Effector CD8-positive, alpha-beta T cell (primary cell): Measurements from ENCODE around the gene FCN1.

ENCODE experiments used
- DNase-seq: peaks from one replicate; lab custom pipeline; 2025; lab: John Stamatoyannopoulos, UW

The FCN1 gene

DNA sequence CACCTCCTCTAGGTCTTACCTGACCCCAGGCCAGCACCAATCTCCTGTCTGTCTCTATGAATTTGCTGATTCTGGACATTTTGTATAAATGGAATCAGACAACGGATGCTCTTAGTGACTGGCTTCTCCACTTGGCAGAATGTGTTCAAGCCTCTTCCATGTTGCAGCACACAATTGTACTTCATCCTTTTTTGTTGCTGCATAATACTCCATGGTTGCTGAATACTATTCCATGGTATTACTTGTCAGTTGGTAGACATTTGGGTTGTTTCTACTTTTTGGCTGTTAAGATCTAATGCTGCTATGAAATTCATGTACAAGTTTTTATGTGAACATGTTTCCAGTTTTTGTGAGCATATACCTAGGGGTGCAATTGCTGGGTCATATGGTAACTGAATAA is 34.3 kb upstream of the FCN1 start:
- DNase-seq = no peak

DNA sequence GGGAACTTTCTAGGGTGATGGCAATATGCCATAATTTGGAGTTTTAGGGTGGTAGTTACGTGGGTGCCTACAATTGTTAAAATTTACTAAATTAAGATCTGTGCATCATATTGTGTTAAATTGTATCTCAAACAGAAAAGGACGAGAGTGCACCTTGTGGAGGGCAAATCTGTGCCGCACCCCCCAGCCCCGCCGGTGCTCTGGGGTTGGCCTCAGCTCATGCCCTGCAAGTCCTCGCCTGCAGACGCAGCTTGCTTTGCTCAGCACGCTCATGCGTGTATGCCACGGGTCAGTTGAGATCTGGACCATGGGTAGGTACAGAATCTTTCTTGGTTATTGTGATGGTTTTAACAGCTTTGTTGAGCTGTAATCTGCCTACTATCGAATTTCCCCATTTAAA is 33.7 kb upstream of the FCN1 start:
- DNase-seq = no peak

DNA sequence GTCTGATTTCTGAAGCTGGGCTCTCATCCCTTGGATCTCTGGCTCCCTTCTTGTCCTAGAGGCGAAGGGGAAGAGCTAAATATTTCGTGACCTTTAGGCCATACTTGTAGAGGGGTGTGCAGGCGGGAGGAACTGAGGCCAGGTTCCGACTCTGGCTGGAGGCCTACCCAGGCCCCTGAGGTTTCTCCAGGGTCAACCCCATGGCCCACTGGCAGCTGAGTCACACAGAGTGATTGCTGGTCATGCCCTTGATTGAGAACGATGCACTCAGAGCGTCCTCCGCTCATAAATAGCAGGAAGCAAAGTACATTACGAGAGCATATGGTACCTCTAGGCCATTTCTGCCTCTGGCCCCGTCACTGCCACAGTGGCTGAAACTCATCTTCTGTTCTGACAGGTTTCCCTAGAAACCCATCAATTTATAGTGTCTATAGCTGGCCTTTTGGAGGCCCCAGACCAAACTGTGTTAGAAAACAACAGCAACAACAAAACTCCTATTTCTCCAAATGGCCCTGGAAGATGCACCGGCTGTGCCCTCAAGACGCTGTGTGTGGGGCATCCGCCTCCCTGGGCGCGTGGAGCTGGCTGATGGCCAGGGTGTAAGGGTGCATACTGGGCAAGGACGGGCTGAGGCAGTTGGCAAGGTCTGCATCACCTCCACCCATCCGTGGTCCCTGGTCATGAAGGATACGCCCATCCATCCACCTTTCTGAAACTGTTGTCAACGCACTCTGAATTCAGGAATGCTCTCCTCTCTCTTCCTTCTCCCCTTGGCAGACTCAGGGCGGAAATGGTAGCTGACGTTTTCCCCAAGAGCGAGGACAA is 32.9 kb upstream of the FCN1 start:
- no peak for DNase-seq

DNA sequence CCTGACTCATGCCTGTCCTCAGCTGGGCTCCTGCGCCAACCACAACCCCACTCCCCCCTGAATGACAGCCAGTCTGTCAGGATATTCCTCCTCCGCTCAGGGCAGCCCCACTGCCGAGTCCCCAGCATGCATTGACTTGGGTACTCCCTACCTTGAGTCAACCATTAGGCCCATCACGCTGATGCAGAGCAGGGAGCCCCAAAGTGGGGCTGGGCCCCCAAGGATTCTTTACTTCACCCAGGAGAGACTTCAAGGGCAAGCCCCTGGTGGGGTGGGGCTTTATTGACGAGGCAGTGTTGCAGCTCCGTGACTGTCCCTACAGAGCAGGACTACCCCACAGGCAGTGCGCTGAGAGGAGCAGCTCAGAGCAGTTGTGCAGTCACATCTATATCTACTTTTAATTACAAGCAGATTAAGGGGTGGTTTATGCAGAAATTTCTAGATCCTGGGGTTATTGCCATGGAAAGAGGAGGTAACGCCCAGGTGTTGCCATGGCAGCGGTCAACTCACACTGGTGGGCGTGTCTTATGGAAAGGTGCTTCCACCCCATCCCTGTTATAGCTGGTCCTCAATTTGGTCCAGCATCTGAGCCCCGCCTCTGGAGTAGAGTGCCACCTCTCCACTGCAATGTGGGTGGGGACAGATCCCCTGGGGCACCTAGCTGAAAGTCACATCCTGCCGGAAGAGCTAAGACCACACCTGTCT is 32.1 kb upstream of the FCN1 start:
- DNase-seq = no peak

DNA sequence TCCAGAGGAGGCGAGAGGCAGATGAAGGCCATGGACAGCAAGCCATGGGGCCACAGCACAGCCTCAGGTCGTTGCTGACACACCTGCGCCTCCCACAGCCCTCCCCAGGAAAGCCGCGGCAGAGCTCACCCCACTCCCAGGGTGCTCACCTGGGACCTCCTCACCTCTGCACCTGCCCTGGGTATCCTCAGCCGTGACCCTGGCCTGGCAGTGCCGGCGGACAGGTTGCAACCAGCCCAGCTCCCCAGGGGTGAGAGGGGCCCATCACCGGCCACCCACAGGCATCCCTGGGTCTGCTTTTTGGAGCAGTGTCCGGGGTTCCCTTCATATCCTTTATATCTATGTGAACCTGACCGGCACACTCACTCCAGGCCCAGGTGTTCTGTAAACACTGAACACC is 30.4 kb upstream of the FCN1 start:
- no peak for DNase-seq

DNA sequence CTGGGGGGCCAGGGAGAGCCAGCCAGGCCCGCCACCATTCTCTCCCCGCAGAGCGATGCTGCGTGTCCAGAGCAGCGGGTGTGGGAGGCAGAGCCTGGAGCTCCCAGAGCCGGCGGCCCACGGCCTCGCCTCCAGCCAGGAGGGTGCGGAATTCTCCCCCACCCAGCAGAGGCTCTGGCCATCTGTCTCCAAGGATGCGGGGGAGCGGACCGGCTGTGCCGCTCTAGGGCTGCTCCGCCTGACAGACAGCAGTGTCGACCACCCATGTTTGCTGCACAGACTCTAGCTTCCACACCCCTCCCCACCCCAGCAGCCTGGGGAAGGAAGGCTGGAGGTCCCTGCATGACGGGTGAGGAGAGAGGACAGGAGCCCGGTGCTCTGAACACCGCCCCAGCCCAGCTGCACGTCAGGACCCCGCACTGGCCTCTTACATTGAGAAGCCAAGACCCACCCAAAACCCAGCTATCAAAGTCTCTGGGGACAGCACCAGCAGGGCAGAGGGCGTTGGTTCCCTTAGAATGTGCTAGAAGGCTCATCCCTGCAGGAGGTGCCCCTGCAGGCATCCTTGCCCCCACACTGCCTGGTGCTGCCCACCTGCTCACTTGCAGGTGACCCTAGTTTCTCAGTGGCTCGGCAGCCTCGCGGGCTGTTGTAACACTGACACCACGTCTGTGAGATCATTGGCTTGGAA is 29.7 kb upstream of the FCN1 start:
- no peak for DNase-seq

DNA sequence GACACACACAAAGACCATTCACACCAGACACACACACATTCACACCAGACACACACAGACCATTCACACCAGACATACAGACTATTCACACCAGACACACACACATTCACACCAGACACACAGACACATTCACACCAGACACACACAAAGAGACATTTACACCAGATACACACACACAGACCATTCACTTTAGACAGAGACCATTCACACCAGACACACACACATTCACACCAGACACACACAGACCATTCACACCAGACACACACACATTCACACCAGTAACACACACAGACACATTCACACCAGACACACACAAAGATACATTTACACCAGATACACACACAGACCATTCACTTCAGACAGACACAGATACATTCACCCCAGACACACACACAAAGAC is 29.0 kb upstream of the FCN1 start:
- no peak for DNase-seq

DNA sequence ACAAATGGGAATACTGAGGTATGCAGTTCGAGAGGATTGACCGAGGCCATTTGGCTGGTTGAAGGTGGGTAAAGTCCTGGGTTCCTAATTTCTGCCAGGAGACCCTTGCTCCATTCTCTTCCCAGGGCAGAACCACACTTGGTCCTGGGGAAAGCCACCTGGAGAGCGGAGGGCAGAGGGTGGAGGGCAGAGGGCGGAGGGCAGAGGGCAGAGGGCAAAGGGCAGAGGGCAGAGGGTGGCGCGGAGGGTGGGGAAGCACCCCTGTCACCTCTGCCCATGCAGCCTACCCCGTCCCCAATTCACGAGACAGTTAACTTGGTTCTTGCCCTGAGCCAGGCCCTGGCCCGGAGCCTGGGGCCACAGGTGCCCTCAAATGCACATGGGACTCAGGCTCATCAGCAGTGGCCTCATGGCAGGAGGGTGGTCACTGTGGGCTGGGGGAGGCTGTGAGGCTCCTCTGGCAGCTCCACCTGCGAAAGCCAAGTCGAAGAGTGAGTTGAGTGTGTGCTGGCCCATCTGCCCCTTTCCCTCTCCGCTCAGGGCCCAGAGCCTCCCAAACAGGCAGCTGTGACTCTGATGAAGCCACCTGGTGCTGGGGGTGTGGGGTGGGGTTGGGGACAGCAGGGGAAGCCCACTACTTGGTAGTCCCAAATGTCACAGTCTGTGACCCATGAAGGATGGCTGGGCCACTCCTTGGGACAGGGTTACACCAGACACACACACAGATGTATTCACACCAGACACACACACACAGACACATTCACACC is 28.0 kb upstream of the FCN1 start:
- DNase-seq = no peak

DNA sequence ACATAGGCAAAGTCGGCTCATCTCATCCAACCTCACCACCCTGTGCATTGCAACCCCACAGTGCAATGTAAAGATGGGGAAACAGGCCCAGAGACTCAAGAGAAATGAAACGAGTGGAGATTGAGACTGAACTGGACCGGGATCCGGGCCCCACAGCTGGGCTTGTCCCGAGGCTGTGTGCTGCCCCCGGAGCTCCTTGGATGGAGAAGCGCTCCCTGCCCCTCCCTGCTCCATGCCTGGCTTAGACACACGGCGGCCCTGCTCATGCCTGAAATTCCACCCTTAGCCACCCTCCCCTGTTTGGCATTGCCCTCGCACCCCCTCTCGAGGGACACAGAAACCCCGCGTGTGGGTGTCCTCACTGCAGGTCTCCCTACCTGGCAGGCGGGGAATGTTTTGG is 27.2 kb upstream of the FCN1 start:
- DNase-seq = no peak

DNA sequence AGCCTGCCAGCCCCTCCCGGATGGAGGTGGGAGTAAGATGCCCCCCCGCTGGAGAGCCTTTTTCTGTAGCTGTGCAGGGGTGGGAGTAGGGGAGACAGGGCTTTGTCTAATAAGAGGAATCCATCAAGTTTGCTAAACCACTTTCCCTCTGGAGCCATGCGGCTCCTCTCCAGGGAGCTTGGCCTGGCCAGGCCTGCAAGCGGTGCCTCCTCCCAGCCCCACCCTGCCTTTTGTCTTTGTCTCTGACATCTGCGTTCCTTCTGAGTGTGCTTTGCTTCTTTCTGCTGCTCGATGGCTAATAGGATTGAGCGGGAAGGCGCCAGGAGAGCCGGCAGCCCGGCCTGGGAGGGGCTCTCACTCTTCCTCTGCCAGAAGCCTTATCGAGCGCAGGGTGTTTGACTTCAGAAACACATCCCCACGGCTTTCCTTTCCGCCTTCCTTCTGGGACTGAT is 26.7 kb upstream of the FCN1 start:
- DNase-seq = no peak

DNA sequence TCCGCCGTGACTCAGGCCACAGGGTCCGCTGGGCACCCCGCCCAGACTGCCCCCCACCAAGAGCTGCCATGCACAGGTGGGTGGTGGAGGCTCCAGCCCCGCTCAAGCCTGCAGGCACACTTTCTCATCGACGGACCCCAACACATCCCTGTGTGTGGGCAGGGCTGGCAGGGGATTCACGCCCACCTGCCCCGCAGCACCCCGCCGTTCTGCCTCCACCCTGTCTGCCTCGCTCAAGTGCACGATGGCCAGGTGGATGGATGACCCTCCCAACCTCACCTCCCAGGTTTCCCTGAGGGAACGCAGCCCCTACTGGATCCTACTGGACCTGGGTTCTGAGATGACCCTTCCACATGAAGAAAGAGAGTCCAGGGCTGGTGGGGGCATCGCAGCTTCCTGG is 26.1 kb upstream of the FCN1 start:
- no peak for DNase-seq

DNA sequence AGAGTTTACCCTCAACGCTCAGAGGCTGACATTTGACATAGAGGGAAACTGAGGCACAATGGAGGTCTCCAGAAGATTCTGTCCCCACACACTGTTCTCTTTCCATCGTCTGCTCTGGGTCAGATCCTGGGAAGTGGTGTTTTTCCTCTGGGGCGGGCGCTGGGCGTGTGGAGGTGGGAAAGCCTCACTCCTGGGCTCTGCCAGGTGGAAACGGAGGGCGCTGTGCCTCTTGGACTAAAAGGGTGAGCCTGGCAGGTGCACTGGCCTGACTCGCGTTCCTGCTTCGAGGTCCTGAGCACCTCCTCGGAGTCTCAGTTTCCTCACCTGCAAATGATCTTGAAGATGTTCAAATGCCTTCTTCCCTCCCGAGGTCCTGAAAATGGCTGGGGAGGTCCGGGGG is 25.7 kb upstream of the FCN1 start:
- DNase-seq = no peak

DNA sequence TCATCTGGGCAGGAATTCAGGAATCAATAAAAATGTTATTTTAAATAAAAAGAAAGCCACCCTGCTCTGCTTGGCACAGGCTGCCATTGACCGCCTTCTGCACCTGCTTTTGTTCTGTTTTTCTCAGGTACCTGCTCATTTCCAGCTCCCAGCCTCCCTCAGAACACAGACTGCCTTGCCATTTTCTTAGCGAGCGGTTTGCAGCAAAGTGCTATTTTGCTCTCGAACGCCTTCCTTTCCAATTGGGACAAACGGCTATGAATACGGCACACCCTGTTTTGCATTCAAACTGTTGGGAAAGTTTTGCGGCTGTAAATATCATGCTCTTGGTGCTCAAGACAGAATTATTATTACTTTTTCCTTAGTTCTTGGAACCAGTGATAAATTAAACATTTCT is 25.1 kb upstream of the FCN1 start:
- no peak for DNase-seq

DNA sequence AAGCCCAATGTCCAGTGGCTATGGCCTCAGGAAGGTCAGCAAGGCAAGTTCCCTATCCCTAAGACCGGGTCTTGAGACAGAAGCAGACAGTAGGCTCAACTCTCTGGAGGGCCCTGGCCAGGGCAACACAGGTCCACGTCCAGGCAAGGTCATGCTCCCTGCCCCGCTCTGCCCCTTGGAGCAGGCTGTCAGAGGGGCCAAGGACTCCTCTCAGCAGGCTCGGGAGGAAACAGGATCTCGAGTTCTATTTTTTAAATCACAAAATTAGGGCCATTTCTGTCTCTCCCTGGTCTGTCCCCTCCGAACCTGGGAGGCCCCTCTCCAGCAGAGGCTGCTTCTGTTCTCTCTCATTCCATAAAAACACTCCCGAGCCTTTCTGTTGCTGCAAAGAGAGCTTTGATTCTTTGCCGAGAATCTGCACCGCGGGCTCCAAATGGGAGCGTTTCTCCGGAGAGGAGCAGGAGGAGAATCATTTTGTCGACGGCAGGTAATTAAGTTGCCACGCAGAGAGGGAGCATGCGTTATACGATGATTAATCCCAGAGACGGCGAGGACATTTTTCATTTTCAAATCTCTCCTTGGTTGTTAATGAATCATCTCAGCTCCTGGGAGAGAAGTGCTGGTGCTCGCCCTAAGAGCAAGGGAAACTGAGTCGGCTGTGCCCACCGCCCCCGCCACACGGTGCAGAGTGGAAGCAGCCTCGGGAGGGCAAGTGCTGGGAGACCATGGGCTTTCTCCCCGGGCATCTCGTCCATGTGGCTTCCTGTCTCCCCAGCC is 24.5 kb upstream of the FCN1 start:
- DNase-seq = no peak

DNA sequence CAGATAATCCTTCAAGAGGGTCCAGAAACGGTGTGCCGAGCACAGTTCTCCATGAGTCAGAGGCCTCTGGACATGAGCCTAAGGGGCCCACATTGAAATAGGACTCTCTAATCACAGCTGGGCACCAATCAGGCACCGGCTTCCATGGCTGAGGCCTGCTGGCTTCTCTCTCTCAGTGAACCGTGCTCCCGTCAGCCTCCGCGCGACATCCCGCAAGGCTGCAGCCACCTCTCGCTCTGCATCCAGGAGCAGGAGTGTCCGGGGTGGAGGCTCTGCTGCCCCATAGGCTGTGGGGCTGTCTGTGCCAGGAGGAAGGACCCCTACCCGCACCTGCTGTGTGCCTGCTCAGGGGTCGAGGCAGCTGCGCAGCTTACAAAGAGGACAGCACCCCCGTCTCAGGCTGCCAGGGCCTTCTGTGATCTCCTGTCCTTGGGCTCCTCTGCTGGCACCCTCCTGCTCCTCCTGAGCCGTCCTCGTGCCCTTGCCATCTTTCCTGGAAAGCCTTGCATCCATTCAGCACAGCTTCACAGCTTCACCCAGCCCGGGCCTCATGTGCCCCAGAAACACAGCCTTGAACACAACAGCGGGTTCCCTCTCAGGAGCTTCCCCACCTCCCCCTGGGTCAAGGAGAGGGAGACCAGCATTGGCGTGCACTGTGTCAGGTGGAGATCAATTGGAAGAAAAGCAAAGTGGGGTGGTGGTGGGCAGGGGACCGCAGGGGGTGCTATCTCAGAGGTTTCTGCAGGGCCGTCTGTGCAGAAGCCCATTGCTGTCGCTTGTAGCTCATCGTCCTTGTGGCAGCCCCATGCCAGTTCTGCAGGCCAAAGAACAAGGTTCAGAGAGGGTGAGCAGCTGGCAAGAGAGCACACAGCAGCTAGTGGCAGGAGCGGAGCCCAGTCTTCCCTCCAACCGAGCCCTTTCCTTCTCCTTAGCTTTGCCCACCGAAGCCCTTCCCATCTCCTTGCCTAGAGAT is 22.8 kb upstream of the FCN1 start:
- no peak for DNase-seq

DNA sequence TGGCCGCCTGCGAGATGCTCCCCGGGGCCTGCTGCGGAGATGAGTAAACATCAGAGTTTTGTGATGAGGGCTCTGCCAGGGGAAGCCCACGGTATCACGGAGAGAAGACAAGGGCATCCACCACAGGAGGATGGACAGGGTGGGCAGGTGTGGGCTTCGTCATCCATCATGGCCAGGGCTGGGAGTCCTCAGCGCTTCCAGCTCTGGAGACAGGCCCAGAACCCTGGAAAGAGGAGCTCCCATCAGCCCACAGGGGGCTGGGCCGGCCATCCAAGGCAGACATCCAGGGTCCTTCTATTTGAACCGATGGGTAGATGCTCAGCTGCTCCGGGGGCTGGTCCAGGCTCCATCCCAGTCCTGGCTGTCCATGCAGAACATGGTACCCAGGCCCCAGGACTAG is 22.1 kb upstream of the FCN1 start:
- no peak for DNase-seq

DNA sequence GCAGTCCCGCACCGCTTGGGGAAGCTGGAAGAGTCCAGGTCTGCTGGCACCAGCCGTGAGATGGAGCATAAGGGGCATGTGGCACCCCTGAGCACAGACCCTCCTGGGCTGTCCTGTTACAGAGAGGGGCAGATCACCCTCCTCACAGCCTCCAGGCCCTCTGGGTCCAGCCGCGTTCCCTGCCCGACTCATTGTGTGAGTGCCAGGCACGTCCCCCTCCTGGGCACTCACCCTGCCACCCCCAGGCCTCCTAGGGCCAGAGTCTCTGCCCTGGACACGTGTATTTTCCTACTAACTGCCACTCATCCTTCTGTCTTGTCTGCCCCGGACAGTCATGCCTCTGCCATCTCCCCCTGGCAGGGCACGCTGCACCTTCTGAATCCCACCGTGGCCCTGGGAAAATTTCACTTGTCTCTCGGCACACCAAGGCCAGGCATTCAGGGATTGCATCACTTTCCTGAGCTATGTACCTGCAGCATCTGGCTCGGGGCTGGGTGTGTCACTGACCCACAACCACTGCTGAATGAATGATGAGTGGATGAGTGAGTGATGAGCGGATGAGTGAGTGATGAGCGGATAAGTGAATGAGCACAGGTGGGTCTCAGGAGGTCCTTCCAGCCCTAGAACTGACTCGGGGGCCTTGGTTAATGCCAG is 21.5 kb upstream of the FCN1 start:
- no peak for DNase-seq

DNA sequence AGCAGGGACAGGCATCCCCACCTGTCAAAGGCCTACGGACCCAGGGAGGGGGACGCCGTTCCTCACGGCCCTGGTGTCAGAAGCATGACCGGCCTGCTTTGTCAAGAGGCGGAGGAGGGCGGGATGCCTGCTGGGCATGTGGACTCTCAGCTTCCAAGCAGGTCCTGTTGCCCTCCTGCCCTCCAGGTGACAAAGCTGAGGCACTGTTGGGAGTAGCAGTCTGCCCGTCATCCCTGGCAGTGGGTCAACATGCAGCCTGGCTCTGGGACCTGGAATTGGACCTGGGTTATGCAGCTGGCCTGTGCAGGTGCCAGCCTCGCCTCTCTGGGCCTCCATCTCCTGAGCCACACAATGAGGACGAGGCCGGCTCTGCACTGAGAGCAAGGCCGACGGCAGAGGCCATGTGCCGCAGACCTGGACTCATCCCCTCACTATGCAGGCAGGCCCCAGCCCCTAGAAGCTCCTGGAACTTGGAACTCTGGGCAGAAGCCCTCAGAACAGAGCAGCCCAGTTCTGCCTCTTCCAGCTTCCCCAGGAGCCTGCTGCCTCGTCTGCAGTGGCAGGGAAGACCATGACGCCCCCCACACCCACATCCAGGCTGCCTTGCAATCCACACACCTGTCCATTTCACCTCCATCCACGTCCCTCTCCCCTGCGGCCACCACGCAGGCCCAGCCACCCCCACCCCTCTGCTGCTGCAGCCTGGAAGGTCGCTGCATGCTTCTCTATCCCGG is 20.8 kb upstream of the FCN1 start:
- DNase-seq = no peak
